Measurements from ENCODE around the gene GEN1. TPM values are rescaled to one million over a fixed set of nuclear protein-coding genes. Genes with fewer than 3 reads are reported as not detected.

The GEN1 gene
- total and polyA plus RNA-seq, 2 donors from 2014 or later: 1.4 to 6.2 TPM

DNA sequence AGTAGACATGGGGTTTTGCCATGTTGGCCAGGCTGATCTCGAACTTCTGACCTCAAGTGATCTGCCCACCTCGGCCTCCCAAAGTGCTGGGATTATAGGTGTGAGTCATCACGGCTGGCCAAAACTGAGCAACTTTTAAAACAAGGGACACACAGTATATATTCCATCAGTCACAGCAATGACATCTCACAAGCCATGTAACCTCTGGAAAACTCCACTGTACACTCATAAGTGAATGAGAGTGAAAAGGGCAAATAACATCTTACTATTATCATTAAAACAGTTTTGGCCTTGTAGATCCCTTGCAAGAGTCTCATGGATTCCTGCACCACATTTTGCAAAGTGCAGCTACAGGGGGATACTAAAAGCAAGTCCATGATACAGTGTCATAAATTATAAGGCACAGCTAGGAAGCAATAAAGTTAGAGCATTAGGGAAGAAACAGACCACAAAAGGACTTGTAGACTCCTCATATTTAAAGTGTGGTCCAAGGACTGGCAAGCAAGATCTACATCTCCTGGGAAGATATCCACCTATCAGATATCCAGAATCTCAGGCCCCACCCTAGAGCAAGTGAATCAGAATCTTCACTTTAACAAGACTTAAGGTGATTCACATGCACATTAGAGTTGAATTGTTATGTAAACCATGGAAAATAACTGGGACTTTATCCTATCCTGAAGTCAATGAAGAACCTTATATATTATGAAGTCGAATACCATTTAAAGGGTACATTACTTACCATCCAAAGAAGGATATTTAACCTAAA is 6.1 kb upstream of the GEN1 start:
- no peak for FAIRE-seq

DNA sequence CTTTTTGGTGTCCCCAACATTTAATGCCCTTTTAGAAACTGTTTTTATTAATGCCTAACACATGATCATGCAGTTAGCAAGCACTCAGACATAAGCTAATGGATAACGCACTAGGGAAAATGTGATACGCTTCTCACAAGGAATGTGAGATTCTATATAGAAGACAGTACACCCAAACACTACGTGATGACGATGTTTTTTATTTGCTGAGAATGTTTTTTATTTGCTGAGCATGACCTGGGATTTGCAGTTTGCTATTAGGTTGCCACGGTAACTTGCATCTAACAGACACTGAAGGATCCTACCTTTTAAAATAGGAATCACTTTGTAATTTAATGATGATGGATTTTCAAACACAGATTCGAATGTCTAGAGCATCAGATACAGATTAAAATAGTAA is 5.2 kb upstream of the GEN1 start:
- Histone ChIP-seq H3K4me3 (ENCODE audit: low read length in 3 of 3) (no peak overlapping the region), H3K27ac (ENCODE audit: low read depth in 2 of 2, low read length in 2 of 2) (no peak overlapping the region), H3K9ac (ENCODE audit: low read length in 3 of 3) (no peak overlapping the region), H3K4me1 (ENCODE audit: control insufficient read depth in 2 of 3, insufficient read depth in 2 of 3, low read depth in 1 of 3, low read length in 3 of 3) (peaks cover 0 to 8% (median 4%) of the 10 kb centered on the region in 3 donors), H3K9me3 (ENCODE audit: control insufficient read depth in 2 of 3, insufficient read depth in 1 of 3, low read length in 3 of 3) (no peaks in the 10 kb centered on the region), H3K27me3 (ENCODE audit: control insufficient read depth, insufficient read depth, low read length) (no peaks in the 10 kb centered on the region), H3K36me3 (ENCODE audit: control insufficient read depth in 2 of 3, insufficient read depth in 3 of 3, low read length in 3 of 3) (peaks cover 0 to 4% (median 0%) of the 10 kb centered on the region in 3 donors)
- DNase-seq (peak in 1 of 5 donors; percentile 10), FAIRE-seq (no peak)
- TF ChIP-seq, protein P1, sequence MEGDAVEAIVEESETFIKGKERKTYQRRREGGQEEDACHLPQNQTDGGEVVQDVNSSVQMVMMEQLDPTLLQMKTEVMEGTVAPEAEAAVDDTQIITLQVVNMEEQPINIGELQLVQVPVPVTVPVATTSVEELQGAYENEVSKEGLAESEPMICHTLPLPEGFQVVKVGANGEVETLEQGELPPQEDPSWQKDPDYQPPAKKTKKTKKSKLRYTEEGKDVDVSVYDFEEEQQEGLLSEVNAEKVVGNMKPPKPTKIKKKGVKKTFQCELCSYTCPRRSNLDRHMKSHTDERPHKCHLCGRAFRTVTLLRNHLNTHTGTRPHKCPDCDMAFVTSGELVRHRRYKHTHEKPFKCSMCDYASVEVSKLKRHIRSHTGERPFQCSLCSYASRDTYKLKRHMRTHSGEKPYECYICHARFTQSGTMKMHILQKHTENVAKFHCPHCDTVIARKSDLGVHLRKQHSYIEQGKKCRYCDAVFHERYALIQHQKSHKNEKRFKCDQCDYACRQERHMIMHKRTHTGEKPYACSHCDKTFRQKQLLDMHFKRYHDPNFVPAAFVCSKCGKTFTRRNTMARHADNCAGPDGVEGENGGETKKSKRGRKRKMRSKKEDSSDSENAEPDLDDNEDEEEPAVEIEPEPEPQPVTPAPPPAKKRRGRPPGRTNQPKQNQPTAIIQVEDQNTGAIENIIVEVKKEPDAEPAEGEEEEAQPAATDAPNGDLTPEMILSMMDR (IDR thresholded peaks at IDR 0.05; ENCODE audit: borderline replicate concordance, extremely low read depth, insufficient read depth): no peak
- intact Hi-C loops (cut with DNase I): no loop called here

More for the DNA sequence above, 6.1 kb upstream of the GEN1 start:
- Histone ChIP-seq H3K4me1 (ENCODE audit: control insufficient read depth in 2 of 3, insufficient read depth in 2 of 3, low read depth in 1 of 3, low read length in 3 of 3) (peaks cover 0 to 8% (median 2%) of the 10 kb centered on the region in 3 donors), H3K27me3 (ENCODE audit: control insufficient read depth, insufficient read depth, low read length) (no peaks in the 10 kb centered on the region), H3K36me3 (ENCODE audit: control insufficient read depth in 2 of 3, insufficient read depth in 3 of 3, low read length in 3 of 3) (peaks cover 0 to 5% (median 2%) of the 10 kb centered on the region in 3 donors), H3K4me3 (ENCODE audit: low read length in 3 of 3) (no peak overlapping the region), H3K9ac (ENCODE audit: low read length in 3 of 3) (no peak overlapping the region), H3K27ac (ENCODE audit: low read depth in 2 of 2, low read length in 2 of 2) (no peak overlapping the region), H3K9me3 (ENCODE audit: control insufficient read depth in 2 of 3, insufficient read depth in 1 of 3, low read length in 3 of 3) (no peaks in the 10 kb centered on the region)
- TF ChIP-seq, protein P1 (IDR thresholded peaks at IDR 0.05; ENCODE audit: borderline replicate concordance, extremely low read depth, insufficient read depth): no peak
- no peak for DNase-seq
- intact Hi-C loops (cut with DNase I): no loop called here

DNA sequence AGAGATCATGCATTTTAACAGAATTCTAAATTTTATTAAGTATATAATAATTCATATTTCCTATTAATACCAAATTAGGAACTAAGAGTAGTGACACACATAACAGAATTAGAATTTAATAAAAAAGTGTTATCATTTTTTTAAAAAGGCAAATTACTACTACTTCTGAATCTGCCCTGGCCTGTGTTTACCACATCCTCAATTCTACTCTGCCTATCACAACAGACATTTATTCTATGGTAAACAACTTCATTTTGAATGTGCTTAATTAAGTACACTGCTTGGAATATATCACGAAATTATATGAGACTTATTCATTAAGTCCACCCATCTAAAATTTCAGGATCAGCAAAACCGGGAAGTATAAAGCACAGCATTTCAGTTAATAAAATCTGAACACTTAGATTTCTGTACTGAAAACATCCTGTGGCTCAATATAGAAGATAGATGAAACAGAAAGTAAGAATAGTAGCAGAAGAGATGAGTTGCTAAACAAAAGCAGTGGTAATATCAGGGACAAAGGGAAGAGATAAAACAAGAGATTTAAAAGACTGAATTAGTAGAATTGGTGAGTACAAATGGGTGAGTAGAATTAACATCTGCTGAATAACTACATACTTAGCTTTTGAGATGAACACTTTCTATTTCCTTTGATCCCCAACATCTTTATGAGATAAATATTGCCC is 4.0 kb upstream of the GEN1 start:
- no peak overlapping the region for H3K27ac ChIP-seq (ENCODE audit: low read depth in 2 of 2, low read length in 2 of 2)
- no peaks in the 10 kb centered on the region for H3K36me3 ChIP-seq (ENCODE audit: control insufficient read depth in 2 of 3, insufficient read depth in 3 of 3, low read length in 3 of 3)
- no peak overlapping the region for H3K9ac ChIP-seq (ENCODE audit: low read length in 3 of 3)
- DNase-seq (no peak), FAIRE-seq (no peak)
- no peaks in the 10 kb centered on the region for H3K27me3 ChIP-seq (ENCODE audit: control insufficient read depth, insufficient read depth, low read length)
- TF ChIP-seq, protein P1 (IDR thresholded peaks at IDR 0.05; ENCODE audit: borderline replicate concordance, extremely low read depth, insufficient read depth): no peak
- no peaks in the 10 kb centered on the region for H3K9me3 ChIP-seq (ENCODE audit: control insufficient read depth in 2 of 3, insufficient read depth in 1 of 3, low read length in 3 of 3)
- intact Hi-C loops (cut with DNase I): no loop called here
- H3K4me3 ChIP-seq (ENCODE audit: low read length in 3 of 3): no peak overlapping the region
- peaks cover 0 to 8% (median 7%) of the 10 kb centered on the region in 3 donors for H3K4me1 ChIP-seq (ENCODE audit: control insufficient read depth in 2 of 3, insufficient read depth in 2 of 3, low read depth in 1 of 3, low read length in 3 of 3)

Data from kidney (tissue), 14 donors.